ENCODE measurements around the gene PMEL. TPM values are rescaled to one million over a fixed set of nuclear protein-coding genes. Genes with fewer than 3 reads are reported as not detected.

The PMEL gene
- total RNA-seq (0.26 and 0.50 TPM in 2 replicates), polyA plus RNA-seq (0.41 and 0.84 TPM in 2 replicates), polyA minus RNA-seq (ENCODE audit: low replicate concordance) (6.1 TPM in 1 of 2 replicates, not detected in the other)
- polyA plus RNA-seq (2012) = 0.25 and 0.86 TPM in 2 replicates

GRCh38 chr12:55965941-55966407, at the start of gene PMEL:
Gene PMEL, minus strand, starts transcription at chr12:55966042. Its CDS starts 31 bp downstream, at chr12:55966011.
- H3K9me3 ChIP-seq (ENCODE audit: control insufficient read depth, insufficient read depth, low read depth, low read length) = no peaks in the 10 kb centered on the region
- H3K4me3 ChIP-seq (replicated peaks in 1 of 4; ENCODE audit: control extremely low read depth in 1 of 4, insufficient read depth in 1 of 4, low read depth in 3 of 4, low read length in 4 of 4) = peak within 1 kb of the TSS; percentile 64 to 90 (median 81)
- DNase-seq (ENCODE audit: low read depth in 2 of 2) = no peak
- peaks cover 9% of the 10 kb centered on the region for H3K4me1 ChIP-seq (ENCODE audit: control insufficient read depth, extremely low read depth, insufficient read depth, low read length)
- no peak for TF ChIP-seq CTCF (conservative IDR thresholded peaks at IDR 0.05 in 1 of 2, IDR thresholded peaks at IDR 0.05 in 1 of 2; ENCODE audit: low read depth in 1 of 2, low read length in 2 of 2)
- TF ChIP-seq EZH2 (IDR thresholded peaks at IDR 0.05; ENCODE audit: low read length, missing control alignments) = no peak
- H3K79me2 ChIP-seq (ENCODE audit: control insufficient read depth, insufficient read depth, low read length) = peaks cover 24% of the 10 kb centered on the region
- H3K27ac ChIP-seq (ENCODE audit: insufficient read depth, low read length) = peak within 1 kb of the TSS; percentile 85
- peak within 1 kb of the TSS; percentile 45 for H2AFZ ChIP-seq (ENCODE audit: low read length)
- no peaks in the 10 kb centered on the region for H3K36me3 ChIP-seq (ENCODE audit: control insufficient read depth, insufficient read depth, low read length)
- H3K9ac ChIP-seq (ENCODE audit: insufficient read depth, low read length) = peak within 1 kb of the TSS; percentile 79
- no peaks in the 10 kb centered on the region for H3K27me3 ChIP-seq (ENCODE audit: control insufficient read depth, insufficient read depth, low read length)
- H3K4me2 ChIP-seq (ENCODE audit: extremely low read depth, insufficient read depth, low read length) = peak within 1 kb of the TSS; percentile 87
- no peaks in the 10 kb centered on the region for H4K20me1 ChIP-seq (ENCODE audit: control insufficient read depth, extremely low read depth, insufficient read depth, low read length)

- no peak overlapping the region for H2AFZ ChIP-seq (ENCODE audit: low read length)
- no peaks in the 10 kb centered on the region for H3K4me1 ChIP-seq (ENCODE audit: control insufficient read depth, extremely low read depth, insufficient read depth, low read length)
- no peak overlapping the region for H3K9ac ChIP-seq (ENCODE audit: insufficient read depth, low read length)
- no peaks in the 10 kb centered on the region for H3K27me3 ChIP-seq (ENCODE audit: control insufficient read depth, insufficient read depth, low read length)
- H4K20me1 ChIP-seq (ENCODE audit: control insufficient read depth, extremely low read depth, insufficient read depth, low read length) = no peaks in the 10 kb centered on the region
- H3K4me3 ChIP-seq (replicated peaks in 1 of 4; ENCODE audit: control extremely low read depth in 1 of 4, insufficient read depth in 1 of 4, low read depth in 3 of 4, low read length in 4 of 4) = no peak overlapping the region
- no peak overlapping the region for H3K27ac ChIP-seq (ENCODE audit: insufficient read depth, low read length)
- H3K9me3 ChIP-seq (ENCODE audit: control insufficient read depth, insufficient read depth, low read depth, low read length) = no peaks in the 10 kb centered on the region
- no peak overlapping the region for H3K4me2 ChIP-seq (ENCODE audit: extremely low read depth, insufficient read depth, low read length)
- no peak for TF ChIP-seq EZH2 (IDR thresholded peaks at IDR 0.05; ENCODE audit: low read length, missing control alignments)
- no peak for TF ChIP-seq CTCF (conservative IDR thresholded peaks at IDR 0.05 in 1 of 2, IDR thresholded peaks at IDR 0.05 in 1 of 2; ENCODE audit: low read depth in 1 of 2, low read length in 2 of 2)
- H3K36me3 ChIP-seq (ENCODE audit: control insufficient read depth, insufficient read depth, low read length) = no peaks in the 10 kb centered on the region
- no peaks in the 10 kb centered on the region for H3K79me2 ChIP-seq (ENCODE audit: control insufficient read depth, insufficient read depth, low read length)
- DNase-seq (ENCODE audit: low read depth in 2 of 2) = no peak
Observed at GRCh38 chr12:56014205-56014604, 48.4 kb upstream of the PMEL start.

- TF ChIP-seq CTCF (conservative IDR thresholded peaks at IDR 0.05 in 1 of 2, IDR thresholded peaks at IDR 0.05 in 1 of 2; ENCODE audit: low read depth in 1 of 2, low read length in 2 of 2) (no peak), EZH2 (IDR thresholded peaks at IDR 0.05; ENCODE audit: low read length, missing control alignments) (no peak)
- no peak for DNase-seq (ENCODE audit: low read depth in 2 of 2)
- Histone ChIP-seq H2AFZ (ENCODE audit: low read length) (no peak overlapping the region), H3K4me2 (ENCODE audit: extremely low read depth, insufficient read depth, low read length) (no peak overlapping the region), H4K20me1 (ENCODE audit: control insufficient read depth, extremely low read depth, insufficient read depth, low read length) (no peaks in the 10 kb centered on the region), H3K9ac (ENCODE audit: insufficient read depth, low read length) (no peak overlapping the region), H3K79me2 (ENCODE audit: control insufficient read depth, insufficient read depth, low read length) (no peaks in the 10 kb centered on the region), H3K27ac (ENCODE audit: insufficient read depth, low read length) (no peak overlapping the region), H3K4me1 (ENCODE audit: control insufficient read depth, extremely low read depth, insufficient read depth, low read length) (no peaks in the 10 kb centered on the region), H3K27me3 (ENCODE audit: control insufficient read depth, insufficient read depth, low read length) (no peaks in the 10 kb centered on the region), H3K4me3 (replicated peaks in 1 of 4; ENCODE audit: control extremely low read depth in 1 of 4, insufficient read depth in 1 of 4, low read depth in 3 of 4, low read length in 4 of 4) (no peak overlapping the region), H3K36me3 (ENCODE audit: control insufficient read depth, insufficient read depth, low read length) (no peaks in the 10 kb centered on the region), H3K9me3 (ENCODE audit: control insufficient read depth, insufficient read depth, low read depth, low read length) (no peaks in the 10 kb centered on the region)
Observed at GRCh38 chr12:56013482-56013881, 47.6 kb upstream of the PMEL start.
